ENCODE data around the gene MYL2. TPM values are rescaled to one million over a fixed set of nuclear protein-coding genes. Genes with fewer than 3 reads are reported as not detected.
"Not testable (repeated sequence)": the region's sequence is repeated elsewhere in the genome, so short reads cannot be mapped to it uniquely, and the experiment has no call there.

The MYL2 gene
- total RNA-seq, 1 experiment from 2014 or later = not detected

DNA sequence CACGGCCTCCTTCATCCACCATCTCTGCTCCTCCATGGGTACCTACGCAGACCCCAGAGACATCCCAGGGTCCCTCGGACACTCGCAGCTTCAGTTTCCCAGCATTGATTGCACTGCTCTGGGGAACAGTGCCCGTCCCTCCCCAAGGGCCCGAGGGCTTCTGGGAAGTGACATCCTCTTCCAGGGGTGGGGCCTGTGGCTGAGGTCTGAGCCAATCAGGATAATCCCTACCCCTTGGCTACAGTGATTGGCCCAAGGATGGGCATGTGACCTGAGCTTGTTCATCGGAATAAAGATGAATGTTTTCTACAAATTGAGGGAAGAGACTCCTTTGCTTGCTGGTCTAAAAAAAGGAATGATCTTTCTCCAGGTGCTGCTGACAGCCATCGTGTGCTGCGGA lies 37.3 kb upstream of the MYL2 start:
- Mint-ChIP-seq H3K4me1 (ENCODE audit: low read depth, unreplicated experiment) (no peaks in the 10 kb centered on the region), H3K27ac (ENCODE audit: unreplicated experiment) (no peak overlapping the region), H3K9me3 (ENCODE audit: low read depth, unreplicated experiment) (no peaks in the 10 kb centered on the region), H3K4me3 (ENCODE audit: low read depth, unreplicated experiment) (no peak overlapping the region), H3K27me3 (ENCODE audit: unreplicated experiment) (peaks cover 94% of the 10 kb centered on the region), H3K36me3 (ENCODE audit: insufficient read depth, unreplicated experiment) (no peaks in the 10 kb centered on the region)
- CTCF ChIA-PET = no interaction called here
- no peak for DNase-seq
- no TSS peak for BruUV-seq (replicated peaks)
- TF ChIP-seq, protein P1, sequence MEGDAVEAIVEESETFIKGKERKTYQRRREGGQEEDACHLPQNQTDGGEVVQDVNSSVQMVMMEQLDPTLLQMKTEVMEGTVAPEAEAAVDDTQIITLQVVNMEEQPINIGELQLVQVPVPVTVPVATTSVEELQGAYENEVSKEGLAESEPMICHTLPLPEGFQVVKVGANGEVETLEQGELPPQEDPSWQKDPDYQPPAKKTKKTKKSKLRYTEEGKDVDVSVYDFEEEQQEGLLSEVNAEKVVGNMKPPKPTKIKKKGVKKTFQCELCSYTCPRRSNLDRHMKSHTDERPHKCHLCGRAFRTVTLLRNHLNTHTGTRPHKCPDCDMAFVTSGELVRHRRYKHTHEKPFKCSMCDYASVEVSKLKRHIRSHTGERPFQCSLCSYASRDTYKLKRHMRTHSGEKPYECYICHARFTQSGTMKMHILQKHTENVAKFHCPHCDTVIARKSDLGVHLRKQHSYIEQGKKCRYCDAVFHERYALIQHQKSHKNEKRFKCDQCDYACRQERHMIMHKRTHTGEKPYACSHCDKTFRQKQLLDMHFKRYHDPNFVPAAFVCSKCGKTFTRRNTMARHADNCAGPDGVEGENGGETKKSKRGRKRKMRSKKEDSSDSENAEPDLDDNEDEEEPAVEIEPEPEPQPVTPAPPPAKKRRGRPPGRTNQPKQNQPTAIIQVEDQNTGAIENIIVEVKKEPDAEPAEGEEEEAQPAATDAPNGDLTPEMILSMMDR (IDR thresholded peaks at IDR 0.05; ENCODE audit: unreplicated experiment) = no peak
- intact Hi-C loops (cut with micrococcal nuclease; ENCODE audit: unreplicated experiment) = no loop called here

DNA sequence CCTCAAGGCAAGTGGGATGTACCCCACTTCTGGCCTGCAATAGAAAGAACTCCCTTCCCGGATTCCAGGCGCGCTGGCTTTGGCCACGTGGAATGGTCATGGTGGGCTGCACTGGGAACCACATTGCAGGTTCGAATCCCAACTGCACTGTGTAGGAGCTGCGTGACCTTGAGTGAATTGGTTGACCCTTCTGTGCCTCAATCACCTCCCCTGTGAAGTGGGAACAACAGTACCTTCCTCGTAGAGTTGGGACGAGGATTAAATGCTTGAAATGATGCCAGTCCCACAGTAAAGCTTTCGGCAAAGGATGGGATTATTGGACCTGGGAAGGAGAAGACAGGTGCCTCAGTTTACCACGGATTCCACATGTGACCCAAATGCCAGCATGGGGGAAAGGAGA lies 36.8 kb upstream of the MYL2 start:
- Mint-ChIP-seq H3K4me3 (ENCODE audit: low read depth, unreplicated experiment) (no peak overlapping the region), H3K27ac (ENCODE audit: unreplicated experiment) (no peak overlapping the region), H3K27me3 (ENCODE audit: unreplicated experiment) (peaks cover 94% of the 10 kb centered on the region), H3K36me3 (ENCODE audit: insufficient read depth, unreplicated experiment) (no peaks in the 10 kb centered on the region), H3K9me3 (ENCODE audit: low read depth, unreplicated experiment) (no peaks in the 10 kb centered on the region), H3K4me1 (ENCODE audit: low read depth, unreplicated experiment) (no peaks in the 10 kb centered on the region)
- TF ChIP-seq, protein P1 (IDR thresholded peaks at IDR 0.05; ENCODE audit: unreplicated experiment) = no peak
- BruUV-seq (replicated peaks) = no TSS peak
- no peak for DNase-seq
- CTCF ChIA-PET = no interaction called here
- intact Hi-C loops (cut with micrococcal nuclease; ENCODE audit: unreplicated experiment) = no loop called here

- peaks cover 56% of the 10 kb centered on the region for H3K27me3 Mint-ChIP-seq (ENCODE audit: unreplicated experiment)
- CTCF ChIA-PET = interaction anchor here (0.6 kb wide), 1 partner anchor 20 kb away, joined by 3 read pairs; no protein-coding TSS in a partner anchor
- H3K27ac Mint-ChIP-seq (ENCODE audit: unreplicated experiment); intact Hi-C loops (cut with micrococcal nuclease; ENCODE audit: unreplicated experiment); H3K9me3 Mint-ChIP-seq (ENCODE audit: low read depth, unreplicated experiment); H3K36me3 Mint-ChIP-seq (ENCODE audit: insufficient read depth, unreplicated experiment); DNase-seq; BruUV-seq (replicated peaks); H3K4me3 Mint-ChIP-seq (ENCODE audit: low read depth, unreplicated experiment); H3K4me1 Mint-ChIP-seq (ENCODE audit: low read depth, unreplicated experiment): not testable (repeated sequence)
Measured at GRCh38 chr12:110950867-110951266, 30.5 kb upstream of the MYL2 start.

- H3K4me1 Mint-ChIP-seq (ENCODE audit: low read depth, unreplicated experiment); H3K36me3 Mint-ChIP-seq (ENCODE audit: insufficient read depth, unreplicated experiment); H3K4me3 Mint-ChIP-seq (ENCODE audit: low read depth, unreplicated experiment); BruUV-seq (replicated peaks); intact Hi-C loops (cut with micrococcal nuclease; ENCODE audit: unreplicated experiment); H3K9me3 Mint-ChIP-seq (ENCODE audit: low read depth, unreplicated experiment); H3K27ac Mint-ChIP-seq (ENCODE audit: unreplicated experiment); DNase-seq: not testable (repeated sequence)
- CTCF ChIA-PET = interaction anchor here (0.6 kb wide), 1 partner anchor 20 kb away, joined by 3 read pairs; no protein-coding TSS in a partner anchor
- peaks cover 53% of the 10 kb centered on the region for H3K27me3 Mint-ChIP-seq (ENCODE audit: unreplicated experiment)
Measured at GRCh38 chr12:110950466-110950865, 30.1 kb upstream of the MYL2 start.

DNA sequence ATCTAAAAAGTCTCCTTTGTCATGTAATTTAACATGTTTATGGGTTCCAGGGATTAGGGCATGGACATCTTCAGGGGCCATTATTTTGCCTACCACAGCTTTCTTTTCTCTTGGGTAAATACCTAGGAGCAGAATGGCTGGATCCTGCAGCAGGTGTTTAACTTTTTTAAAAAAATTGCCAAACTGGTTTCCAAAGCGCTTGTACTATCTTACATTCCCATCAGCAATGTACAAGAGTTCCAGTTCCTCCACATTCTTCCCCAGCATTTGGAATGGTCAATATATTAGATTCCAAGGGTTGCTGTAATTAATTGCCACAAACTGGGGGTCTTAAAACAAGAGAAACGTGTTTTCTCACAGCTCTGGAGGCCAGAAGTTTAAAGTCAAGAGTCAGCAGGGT lies 27.7 kb upstream of the MYL2 start:
- CTCF ChIA-PET = no interaction called here
- TF ChIP-seq, protein P1 (IDR thresholded peaks at IDR 0.05; ENCODE audit: unreplicated experiment) = no peak
- peaks cover 38% of the 10 kb centered on the region for H3K27me3 Mint-ChIP-seq (ENCODE audit: unreplicated experiment)
- no peaks in the 10 kb centered on the region for H3K4me1 Mint-ChIP-seq (ENCODE audit: low read depth, unreplicated experiment)
- H3K9me3 Mint-ChIP-seq (ENCODE audit: low read depth, unreplicated experiment) = no peaks in the 10 kb centered on the region
- intact Hi-C loops (cut with micrococcal nuclease; ENCODE audit: unreplicated experiment) = no loop called here
- DNase-seq = no peak
- BruUV-seq (replicated peaks) = no TSS peak
- no peaks in the 10 kb centered on the region for H3K36me3 Mint-ChIP-seq (ENCODE audit: insufficient read depth, unreplicated experiment)
- no peak overlapping the region for H3K27ac Mint-ChIP-seq (ENCODE audit: unreplicated experiment)
- no peak overlapping the region for H3K4me3 Mint-ChIP-seq (ENCODE audit: low read depth, unreplicated experiment)
